ENCODE data around the gene ANKRD13C.

DNA sequence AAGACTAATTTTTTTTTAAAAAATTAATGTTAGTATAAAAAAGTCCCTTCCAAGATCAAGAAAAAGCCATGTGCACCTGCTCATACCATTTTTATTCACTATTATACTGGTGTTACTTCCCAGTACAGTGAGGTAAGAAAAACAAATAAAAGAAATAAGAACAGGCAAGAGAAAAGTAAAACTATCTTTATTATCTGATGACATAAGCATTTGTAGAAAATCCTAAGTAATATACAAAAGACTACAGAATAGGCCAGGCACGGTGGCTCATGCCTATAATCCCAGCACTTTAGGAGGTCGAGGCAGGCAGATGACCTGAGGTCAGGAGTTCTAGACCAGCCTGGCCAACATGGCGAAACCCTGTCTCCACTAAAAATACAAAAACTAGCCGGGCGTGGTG, 68.1 kb downstream of the ANKRD13C start:
- TF ChIP-seq, protein P1, sequence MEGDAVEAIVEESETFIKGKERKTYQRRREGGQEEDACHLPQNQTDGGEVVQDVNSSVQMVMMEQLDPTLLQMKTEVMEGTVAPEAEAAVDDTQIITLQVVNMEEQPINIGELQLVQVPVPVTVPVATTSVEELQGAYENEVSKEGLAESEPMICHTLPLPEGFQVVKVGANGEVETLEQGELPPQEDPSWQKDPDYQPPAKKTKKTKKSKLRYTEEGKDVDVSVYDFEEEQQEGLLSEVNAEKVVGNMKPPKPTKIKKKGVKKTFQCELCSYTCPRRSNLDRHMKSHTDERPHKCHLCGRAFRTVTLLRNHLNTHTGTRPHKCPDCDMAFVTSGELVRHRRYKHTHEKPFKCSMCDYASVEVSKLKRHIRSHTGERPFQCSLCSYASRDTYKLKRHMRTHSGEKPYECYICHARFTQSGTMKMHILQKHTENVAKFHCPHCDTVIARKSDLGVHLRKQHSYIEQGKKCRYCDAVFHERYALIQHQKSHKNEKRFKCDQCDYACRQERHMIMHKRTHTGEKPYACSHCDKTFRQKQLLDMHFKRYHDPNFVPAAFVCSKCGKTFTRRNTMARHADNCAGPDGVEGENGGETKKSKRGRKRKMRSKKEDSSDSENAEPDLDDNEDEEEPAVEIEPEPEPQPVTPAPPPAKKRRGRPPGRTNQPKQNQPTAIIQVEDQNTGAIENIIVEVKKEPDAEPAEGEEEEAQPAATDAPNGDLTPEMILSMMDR (conservative IDR thresholded peaks at IDR 0.05 in 1 of 2, IDR thresholded peaks at IDR 0.05 in 1 of 2; ENCODE audit: low read depth in 1 of 2, low read length in 2 of 2): no peak
- no peak for TF ChIP-seq EZH2 (IDR thresholded peaks at IDR 0.05; ENCODE audit: low read length, missing control alignments)

Data from fibroblast of lung (primary cell).